HG03064 (cell line): ENCODE data around the gene EBP.
"Not testable (repeated sequence)": the region's sequence is repeated elsewhere in the genome, so short reads cannot be mapped to it uniquely, and the experiment has no call there.

Source experiments
- ATAC-seq: cut with Tn5 transposase; IDR thresholded peaks from one replicate; pipeline ENCODE4 v1.9.1; 2021; ENCODE audit warnings: low read depth; ENCODE audit not compliant: unreplicated experiment

EBP gene

GRCh38 chrX:48520976-48521352 is 644 bp upstream of the EBP start:
- ATAC-seq: no peak

DNA sequence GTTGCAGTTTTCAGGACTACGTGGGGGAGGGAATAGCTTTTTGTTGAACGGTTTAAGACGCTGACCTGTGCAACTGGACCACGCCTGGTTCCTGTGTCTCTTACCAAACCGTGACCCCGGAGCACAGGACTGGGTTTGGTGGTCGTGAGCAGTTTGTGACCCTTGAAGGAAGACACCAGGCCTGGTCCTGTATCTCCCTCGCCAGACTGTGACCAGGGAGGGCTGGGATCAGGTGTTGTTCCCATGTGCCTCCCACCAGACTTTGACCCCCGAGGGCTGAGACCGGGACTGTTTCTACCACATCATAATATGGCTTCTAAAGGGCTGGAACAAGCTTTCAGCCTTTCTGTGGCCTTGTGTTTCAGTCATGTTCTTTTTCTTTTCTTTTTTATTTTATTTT is 683 bp downstream of the EBP start:
- ATAC-seq: no peak

DNA sequence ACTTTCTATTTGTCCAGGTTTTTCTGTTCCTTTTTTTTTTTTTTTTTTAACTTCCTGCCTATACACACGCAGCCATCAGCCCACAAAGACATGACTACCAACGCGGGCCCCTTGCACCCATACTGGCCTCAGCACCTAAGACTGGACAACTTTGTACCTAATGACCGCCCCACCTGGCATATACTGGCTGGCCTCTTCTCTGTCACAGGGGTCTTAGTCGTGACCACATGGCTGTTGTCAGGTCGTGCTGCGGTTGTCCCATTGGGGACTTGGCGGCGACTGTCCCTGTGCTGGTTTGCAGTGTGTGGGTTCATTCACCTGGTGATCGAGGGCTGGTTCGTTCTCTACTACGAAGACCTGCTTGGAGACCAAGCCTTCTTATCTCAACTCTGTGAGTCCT is 2.1 kb downstream of the EBP start:
- no peak for ATAC-seq

- ATAC-seq: not testable (repeated sequence)
These were observed 4.2 kb downstream of the EBP start for GRCh38 chrX:48525853-48526252.

DNA sequence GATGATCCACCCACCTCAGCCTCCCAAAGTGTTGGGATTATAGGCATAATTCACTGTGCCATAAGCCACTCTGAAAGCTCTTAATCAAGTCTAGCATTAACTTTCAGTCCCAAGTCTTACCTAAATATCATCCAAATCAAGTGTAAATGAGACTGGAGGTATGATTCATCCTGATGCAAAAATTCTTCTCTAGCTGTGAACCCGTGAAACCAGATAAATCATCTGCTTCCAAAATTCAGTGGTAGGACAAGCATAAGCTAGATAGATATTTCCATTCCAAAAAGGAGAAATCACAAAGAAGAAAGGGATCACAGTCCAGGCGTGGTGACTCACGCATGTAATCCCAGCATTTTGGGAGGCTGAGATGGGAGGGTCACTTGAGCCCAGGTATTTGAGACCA is 9.1 kb downstream of the EBP start:
- ATAC-seq: no peak

DNA sequence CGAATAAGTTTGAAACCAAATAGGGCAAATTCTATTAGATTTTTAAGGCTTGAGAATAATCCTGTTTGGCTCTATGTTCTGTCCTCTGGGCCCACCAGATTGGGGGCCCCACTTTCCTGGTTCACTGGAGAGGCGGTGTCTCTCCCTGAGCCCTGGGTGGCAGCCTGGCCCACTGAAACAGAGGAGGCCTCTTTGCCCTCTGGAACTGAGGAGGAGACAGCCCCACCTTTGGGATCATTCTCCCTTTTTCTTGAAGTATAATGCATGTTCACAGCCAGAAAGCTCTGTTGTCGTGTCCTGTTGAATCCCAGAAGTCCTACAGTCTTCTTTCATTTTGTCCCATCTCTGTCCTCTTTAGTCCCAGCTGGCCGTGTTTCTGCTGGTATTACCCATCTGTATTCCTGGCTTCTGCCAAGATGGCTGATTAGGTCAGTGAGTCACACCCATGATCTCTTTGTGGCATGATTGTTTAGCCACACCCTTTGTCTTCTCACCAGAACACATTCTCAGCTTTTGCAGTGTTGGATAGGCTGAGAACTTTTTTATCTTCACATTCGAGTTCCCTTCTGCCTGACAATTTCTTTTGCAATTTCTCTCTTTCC is 9.9 kb downstream of the EBP start:
- ATAC-seq: no peak

- ATAC-seq: no peak
These were observed 10.6 kb downstream of the EBP start for GRCh38 chrX:48532161-48532560.

GRCh38 chrX:48533165-48533564 is 11.6 kb downstream of the EBP start:
- no peak for ATAC-seq

GRCh38 chrX:48538641-48539344 is 17.2 kb downstream of the EBP start:
- no peak for ATAC-seq

GRCh38 chrX:48539345-48540027 is 17.9 kb downstream of the EBP start, which contains the start of gene TBC1D25:
Gene TBC1D25 (plus strand): TSS chrX:48539714. CDS start chrX:48539798, 84 bp downstream.
- ATAC-seq: peak; percentile 76

DNA sequence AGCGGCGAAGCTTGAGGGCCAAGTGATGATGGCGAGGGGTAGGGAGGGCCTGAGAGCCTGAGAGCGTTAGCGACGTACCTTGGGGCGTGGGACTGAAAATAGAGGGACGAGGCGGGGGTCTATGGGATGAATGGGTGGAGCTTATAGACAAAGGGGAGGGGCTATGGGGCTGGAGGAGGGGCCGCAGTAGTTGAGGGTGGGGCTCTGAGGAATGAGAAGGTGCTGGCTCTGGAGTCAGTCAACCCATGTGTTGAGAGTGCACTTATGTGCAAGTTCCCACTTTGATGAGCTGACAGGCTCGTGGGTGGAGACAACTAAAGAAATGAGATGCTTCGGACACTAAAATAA is 18.4 kb downstream of the EBP start:
- peak; percentile 35 for ATAC-seq

DNA sequence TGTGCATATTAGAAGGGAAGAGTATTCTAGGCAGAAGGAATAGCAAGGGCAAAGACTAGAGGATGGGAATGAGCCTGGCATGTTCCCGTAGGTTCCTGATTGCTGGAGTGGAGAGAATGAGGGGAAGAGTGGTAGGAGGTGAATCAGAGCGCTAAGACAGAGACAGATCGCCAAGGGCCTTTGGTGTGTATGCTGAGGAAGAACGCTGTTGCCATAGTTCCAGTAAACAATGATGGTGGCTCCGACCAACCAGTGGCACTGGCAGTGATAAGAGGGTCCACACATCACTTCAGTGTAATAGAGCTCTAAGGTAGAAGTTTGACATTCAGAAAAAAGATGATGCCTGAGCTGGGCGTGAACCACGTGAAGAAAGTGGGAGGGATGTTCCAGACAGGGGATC is 18.9 kb downstream of the EBP start:
- no peak for ATAC-seq

DNA sequence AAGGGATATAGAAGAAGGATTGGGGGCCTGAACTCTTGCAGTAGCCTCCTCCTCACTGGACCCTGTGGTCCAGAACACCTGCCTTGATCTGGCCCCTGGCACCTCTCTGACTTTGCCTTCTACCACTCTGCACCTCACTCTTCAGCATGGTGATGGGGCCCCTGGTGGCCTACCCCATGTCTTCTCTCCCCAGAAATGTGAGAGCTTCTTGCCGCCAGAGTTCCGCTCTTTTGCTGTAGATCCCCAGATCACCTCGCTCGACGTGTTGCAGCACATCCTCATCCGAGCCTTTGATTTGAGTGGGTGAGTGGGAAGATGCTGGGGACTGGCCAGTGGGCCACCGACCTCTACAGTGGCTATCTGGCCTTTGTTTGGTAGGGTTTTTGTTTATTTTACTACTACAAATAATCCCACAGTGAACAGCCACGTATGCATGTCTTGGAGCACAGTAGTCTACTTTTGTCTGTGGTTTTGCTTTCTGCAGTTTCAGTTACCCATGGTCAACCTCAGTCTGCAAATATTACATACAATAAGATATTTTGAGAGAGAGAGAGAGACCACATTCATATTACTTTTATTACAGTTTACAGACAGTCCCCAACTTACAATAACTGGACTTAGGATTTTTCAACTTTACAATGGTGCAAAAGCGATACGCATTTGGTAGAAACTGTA is 19.7 kb downstream of the EBP start:
- no peak for ATAC-seq

GRCh38 chrX:48548871-48549270 is 27.3 kb downstream of the EBP start:
- no peak for ATAC-seq

GRCh38 chrX:48555731-48556325 is 34.2 kb downstream of the EBP start:
- not testable (repeated sequence) for ATAC-seq

GRCh38 chrX:48558271-48558670 is 36.7 kb downstream of the EBP start:
- ATAC-seq: no peak

- no peak for ATAC-seq
These were observed 38.0 kb downstream of the EBP start for GRCh38 chrX:48559636-48560035.

DNA sequence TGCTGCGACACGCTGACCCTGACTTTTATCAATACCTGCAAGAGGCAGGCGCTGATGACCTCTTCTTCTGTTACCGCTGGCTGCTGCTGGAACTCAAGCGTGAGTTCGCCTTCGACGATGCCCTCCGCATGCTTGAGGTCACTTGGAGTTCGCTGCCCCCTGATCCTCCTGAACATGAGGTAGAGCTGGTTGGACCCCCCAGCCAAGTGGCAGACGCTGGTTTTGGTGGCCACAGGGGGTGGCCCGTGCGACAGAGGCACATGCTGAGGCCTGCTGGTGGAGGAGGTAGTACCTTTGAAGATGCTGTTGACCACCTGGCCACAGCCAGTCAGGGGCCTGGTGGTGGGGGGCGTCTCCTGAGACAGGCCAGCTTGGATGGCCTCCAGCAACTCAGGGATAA is 38.4 kb downstream of the EBP start:
- ATAC-seq: no peak

DNA sequence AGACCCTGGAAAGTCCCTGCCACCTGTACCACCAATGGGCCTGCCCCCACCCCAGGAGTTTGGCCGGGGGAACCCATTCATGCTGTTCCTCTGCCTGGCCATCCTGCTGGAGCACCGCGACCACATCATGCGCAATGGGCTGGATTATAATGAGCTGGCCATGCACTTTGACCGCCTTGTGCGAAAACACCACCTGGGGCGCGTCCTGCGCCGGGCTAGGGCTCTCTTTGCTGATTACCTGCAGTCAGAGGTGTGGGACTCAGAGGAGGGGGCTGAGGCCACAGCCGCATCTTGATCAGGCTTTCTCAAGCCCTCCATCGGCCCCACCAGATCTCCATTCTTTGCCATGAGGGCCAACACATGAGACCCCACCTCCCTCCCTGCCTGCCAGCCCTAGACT is 39.1 kb downstream of the EBP start:
- no peak for ATAC-seq

DNA sequence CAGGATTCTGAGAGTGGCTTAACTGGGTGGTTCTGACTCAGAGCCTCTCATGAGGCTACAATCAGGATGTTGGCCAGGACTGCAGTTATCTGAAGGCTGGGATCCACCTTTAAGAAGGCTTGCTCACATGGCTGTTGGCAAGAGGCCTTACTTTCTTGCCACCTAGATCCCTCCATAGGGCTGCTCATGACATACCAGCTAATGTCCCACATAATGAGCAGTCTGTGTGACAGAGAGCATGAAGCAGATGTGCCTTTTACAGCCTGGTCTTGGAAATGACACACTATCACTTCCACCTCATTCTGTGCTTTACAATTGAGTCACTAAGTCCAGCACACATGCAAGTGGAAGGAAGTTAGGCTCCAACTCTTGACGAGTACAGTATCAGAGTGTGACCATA is 48.4 kb downstream of the EBP start:
- no peak for ATAC-seq

DNA sequence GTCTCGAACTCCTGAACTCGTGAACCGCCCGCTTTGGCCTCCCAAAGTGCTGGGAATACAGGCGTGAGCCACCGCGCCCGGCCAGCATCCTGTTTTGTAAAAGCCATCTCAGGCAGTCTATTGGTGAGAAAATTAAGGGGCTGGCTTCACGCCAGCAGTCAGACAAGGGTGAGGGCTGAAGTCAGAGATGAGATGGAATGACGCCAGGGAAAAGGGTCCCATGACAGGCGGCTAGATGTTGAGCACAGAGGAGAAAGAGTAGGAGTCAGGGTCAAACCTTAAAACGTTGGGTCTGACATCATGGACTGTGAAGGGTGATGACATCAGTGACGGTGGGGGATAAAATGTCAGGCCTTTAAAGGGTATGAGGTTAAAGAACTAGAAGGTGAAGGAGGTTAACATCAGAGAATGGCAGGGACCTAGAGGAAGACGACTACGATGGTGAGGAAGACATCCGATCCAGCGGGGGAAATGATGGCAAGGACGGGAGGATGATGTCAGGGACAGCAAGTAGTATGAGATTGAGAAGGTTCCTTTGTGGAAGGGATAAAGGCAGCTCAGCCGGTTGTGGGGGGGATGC is 52.2 kb downstream of the EBP start:
- ATAC-seq: no peak
